K562 (cell line): ENCODE results near the gene SFMBT2. TPM values are rescaled to one million over a fixed set of nuclear protein-coding genes. Genes with fewer than 3 reads are reported as not detected.

Experiments
- ATAC-seq: fragments of 200-7000 bp; cut with Tn5 transposase; 3 replicates; pipeline ENCODE4 v1.9.1; 2020; ENCODE audit warnings: moderate library complexity
- BruUV-seq: library from RNA; stranded (reverse); fragments of 400-500 nt; replicated peaks from 2 replicates; lab custom pipeline; 2021; lab: Mats Ljungman, UMichigan
- CTCF ChIA-PET: fragments of 300-600 bp; formaldehyde crosslinking; extraction: SDS; loops from one replicate; lab custom pipeline; 2021; ENCODE audit warnings: low intra/inter-chr PET ratio; lab: Yijun Ruan, JAX
- POLR2A ChIA-PET: fragments of 300-600, 350-650 bp; sonication (Branson Sonifier 250); formaldehyde crosslinking; extraction: SDS; loops from one replicate; lab custom pipeline; 2021; ENCODE audit warnings: antibody characterized with exemption, inconsistent platforms; lab: Yijun Ruan, JAX
- DNase-seq, 4 experiments: peaks; one replicate each; pipeline versions ENCODE4 v3.0.0 to v3.0.0-alpha.2; 2011 to 2018; ENCODE audit warnings: low spot score in 3 of 4, mixed read lengths in 3 of 4; ENCODE audit errors: extremely low read depth in 1 of 4
- FAIRE-seq: peaks from 2 replicates; lab custom pipeline; 2011; peaks lifted over from hg19 to GRCh38; lab: Jason Lieb, UNC
- H2AFZ ChIP-seq: 2 replicates; pipeline ENCODE4 v1.6.0; 2011; ENCODE audit warnings: low read depth, low read length, control low read depth, inconsistent platforms
- H3K27ac ChIP-seq: fragments of 200-600 bp; 3 replicates; pipeline ENCODE4 v1.8.0; 2011; ENCODE audit warnings: low read depth, mild to moderate bottlenecking, control low read depth, inconsistent platforms, low read length, moderate library complexity, mixed read lengths; ENCODE audit errors: extremely low read depth
- H3K27me3 ChIP-seq, 2 experiments: fragments of 300-600 bp in 1 of 2; 2 replicates in 1 of 2; 3 replicates in 1 of 2; pipeline versions ENCODE4 v1.6.0 to v1.8.0; 2011; ENCODE audit warnings: inconsistent platforms in 2 of 2, low read length in 2 of 2, mild to moderate bottlenecking in 1 of 2, mixed read lengths in 1 of 2, moderate library complexity in 1 of 2; ENCODE audit not compliant: control insufficient read depth in 2 of 2, insufficient read depth in 2 of 2
- H3K36me3 ChIP-seq: fragments of 300-600 bp; 3 replicates; pipeline ENCODE4 v1.8.0; 2011; ENCODE audit warnings: mild to moderate bottlenecking, low read length, inconsistent platforms; ENCODE audit not compliant: control insufficient read depth, insufficient read depth
- H3K4me1 ChIP-seq, 2 experiments: fragments of 200-600 bp in 1 of 2; replicated peaks in 1 of 2; 2 replicates in 1 of 2; 3 replicates in 1 of 2; pipeline versions ENCODE4 v1.5.1 to v1.8.0; 2011; ENCODE audit warnings: inconsistent platforms in 2 of 2, low read length in 2 of 2, mild to moderate bottlenecking in 1 of 2, mixed read lengths in 1 of 2, moderate library complexity in 1 of 2; ENCODE audit not compliant: control insufficient read depth in 2 of 2, insufficient read depth in 2 of 2
- H3K4me2 ChIP-seq: 2 replicates; pipeline ENCODE4 v1.6.1; 2011; ENCODE audit warnings: low read length, control low read depth, inconsistent platforms, mixed read lengths; ENCODE audit not compliant: insufficient read depth
- H3K4me3 ChIP-seq: fragments of 200-600 bp; sonication (generic), shearing (Covaris generic); 2 replicates; pipeline ENCODE4 v1.5.1; 2016; ENCODE audit warnings: control low read depth, inconsistent platforms
- H3K79me2 ChIP-seq: fragments of 200-600 bp; 3 replicates; pipeline ENCODE4 v1.8.0; 2011; ENCODE audit warnings: low read length, inconsistent platforms; ENCODE audit not compliant: control insufficient read depth, insufficient read depth
- H3K9ac ChIP-seq, 2 experiments: 2 replicates each; pipeline versions ENCODE4 v1.6.0 to v1.6.1; 2011; ENCODE audit warnings: low read depth in 2 of 2, low read length in 2 of 2, control low read depth in 1 of 2, inconsistent platforms in 1 of 2, mild to moderate bottlenecking in 1 of 2, mixed read lengths in 1 of 2; ENCODE audit not compliant: insufficient read depth in 1 of 2
- H3K9me1 ChIP-seq: one replicate; pipeline ENCODE4 v1.6.0; 2011; ENCODE audit warnings: inconsistent platforms, mild to moderate bottlenecking, low read length, moderate library complexity; ENCODE audit not compliant: control insufficient read depth, insufficient read depth
- H3K9me3 ChIP-seq: replicated peaks from 2 replicates; pipeline ENCODE4 v1.5.1; 2011; ENCODE audit warnings: low read depth, low read length, inconsistent platforms; ENCODE audit not compliant: control insufficient read depth, insufficient read depth
- H4K20me1 ChIP-seq: replicated peaks from 2 replicates; pipeline ENCODE4 v1.6.1; 2011; ENCODE audit warnings: low read length, inconsistent platforms, mixed read lengths; ENCODE audit not compliant: control insufficient read depth, insufficient read depth
- ARID2 ChIP-seq: fragments of 450-650 bp; IDR thresholded peaks from 2 replicates; pipeline ENCODE4 v1.6.1; 2017; ENCODE audit warnings: antibody characterized with exemption, mild to moderate bottlenecking
- MCM5 ChIP-seq: fragments of 450-650 bp; IDR thresholded peaks from 2 replicates; pipeline ENCODE4 v1.6.1; 2016; ENCODE audit warnings: low read depth
- MGA ChIP-seq: fragments of 450-650 bp; IDR thresholded peaks from 2 replicates; pipeline ENCODE4 v1.6.1; 2016; ENCODE audit warnings: mild to moderate bottlenecking, moderate library complexity
- SRSF1 ChIP-seq: fragments of 200-400 bp; formaldehyde crosslinking; IDR thresholded peaks from 2 replicates; pipeline ENCODE4 v1.6.1; 2017; ENCODE audit warnings: mild to moderate bottlenecking, low read depth, low read length, moderate library complexity
- TBP ChIP-seq: optimal IDR thresholded peaks from 2 replicates; pipeline ENCODE3; 2011; ENCODE audit warnings: low read depth, low read length, improper control_type of control experiment
- ZNF76 ChIP-seq: fragments of 250-450 bp; sonication (Bioruptor Pico); IDR thresholded peaks from 2 replicates; pipeline ENCODE4 v1.4.0; 2020; ENCODE audit warnings: mild to moderate bottlenecking, moderate library complexity, borderline replicate concordance
- whole genome bisulfite sequencing: fragments of 100-300 bp; shearing (Covaris generic); methylation state at CpG from one replicate; pipeline ENCODE4 v1.1.6; 2016; ENCODE audit warnings: low coverage, mixed read lengths; ENCODE audit not compliant: insufficient coverage; ENCODE audit errors: missing lambda C conversion rate; 5-methylcytosine and 5-hydroxymethylcytosine counted together
- in situ Hi-C: fragments of 300-500 bp; cut with MboI; formaldehyde crosslinking; loops from 4 replicates; pipeline ENCODE4 v1.15.0; 2018; ENCODE audit warnings: inconsistent platforms, mixed read lengths
- intact Hi-C: fragments of 100-400 bp; cut with micrococcal nuclease; formaldehyde crosslinking; loops from 2 replicates; pipeline ENCODE4 v1.14.2; 2022
- polyA plus RNA-seq, 8 experiments: library from polyadenylated mRNA; depleted of rRNA in 4 of 8; stranded (reverse) in 5 of 8; unstranded in 3 of 8; fragments of >200 nt; fragmentation: Nextera tagmentation in 2 of 8; fragmentation: Illumina TruSeq in 1 of 8; extraction: Ambion mirVana in 2 of 8; extraction: Trizol in 1 of 8; gene quantifications; 2 replicates each; pipeline versions ENCODE4 v1.2.1 to v1.2.3, GENCODE V29; 2011 to 2014; ENCODE audit warnings: inconsistent platforms in 1 of 8, missing spikeins in 1 of 8
- total RNA-seq, 7 experiments: library from RNA; depleted of rRNA in 6 of 7; stranded (reverse); fragments of >200 nt in 6 of 7; fragmentation: Illumina TruSeq in 2 of 7; extraction: Trizol in 2 of 7; gene quantifications; 2 replicates each; pipeline versions ENCODE4 v1.2.1 to v1.2.3, GENCODE V29; 2011 to 2021; ENCODE audit warnings: low replicate concordance in 1 of 7
- TF ChIP-seq, protein P1 (sequence below): sonication (generic); formaldehyde crosslinking; IDR thresholded peaks from 2 replicates; pipeline ENCODE4 v1.8.0; 2022; ENCODE audit warnings: missing genetic modification reagents, mild to moderate bottlenecking, moderate library complexity, borderline replicate concordance
- TF ChIP-seq, protein P2 (sequence below): IDR thresholded peaks from 2 replicates; pipeline ENCODE4 v1.6.1; 2011; ENCODE audit warnings: borderline replicate concordance, low read depth, mild to moderate bottlenecking, moderate library complexity, low read length; ENCODE audit not compliant: insufficient read depth, poor library complexity, severe bottlenecking

The SFMBT2 gene
- total and polyA plus RNA-seq, 9 of the 15 experiments (the other 6 are each of a cell fraction or from before 2014, with no cell fraction given) = 1.2 to 13.6 (median 7.6) TPM

- Histone ChIP-seq H3K79me2 (peaks cover 24% of the 10 kb centered on the region), H3K9me3 (no peaks in the 10 kb centered on the region), H3K9me1 (no peaks in the 10 kb centered on the region), H3K27me3 (no peaks in the 10 kb centered on the region), H3K36me3 (peaks cover 78% of the 10 kb centered on the region), H3K4me1 (no peaks in the 10 kb centered on the region), H3K4me3 (no peak overlapping the region), H2AFZ (no peak overlapping the region), H3K4me2 (no peak overlapping the region), H3K27ac (no peak overlapping the region), H3K9ac (no peak overlapping the region), H4K20me1 (no peaks in the 10 kb centered on the region)
- no peak for FAIRE-seq
- CTCF ChIA-PET = no interaction called here
- POLR2A ChIA-PET = no interaction called here
- DNase-seq = no peak
- intact Hi-C loops = no loop called here
- in situ Hi-C loops = no loop called here
- no peak for ATAC-seq
- WGBS = 71% methylated on average over 6 of the region's 6 CpGs
- BruUV-seq = no TSS peak
- TF ChIP-seq, protein P1, sequence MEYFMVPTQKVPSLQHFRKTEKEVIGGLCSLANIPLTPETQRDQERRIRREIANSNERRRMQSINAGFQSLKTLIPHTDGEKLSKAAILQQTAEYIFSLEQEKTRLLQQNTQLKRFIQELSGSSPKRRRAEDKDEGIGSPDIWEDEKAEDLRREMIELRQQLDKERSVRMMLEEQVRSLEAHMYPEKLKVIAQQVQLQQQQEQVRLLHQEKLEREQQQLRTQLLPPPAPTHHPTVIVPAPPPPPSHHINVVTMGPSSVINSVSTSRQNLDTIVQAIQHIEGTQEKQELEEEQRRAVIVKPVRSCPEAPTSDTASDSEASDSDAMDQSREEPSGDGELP (CRISPR knock-in tag) = no peak
- TF ChIP-seq ZNF76 (CRISPR knock-in tag) = no peak
- no peak for TF ChIP-seq MCM5
- TF ChIP-seq MGA = no peak
- no peak for TF ChIP-seq SRSF1
- no peak for TF ChIP-seq ARID2
- TF ChIP-seq, protein P2, sequence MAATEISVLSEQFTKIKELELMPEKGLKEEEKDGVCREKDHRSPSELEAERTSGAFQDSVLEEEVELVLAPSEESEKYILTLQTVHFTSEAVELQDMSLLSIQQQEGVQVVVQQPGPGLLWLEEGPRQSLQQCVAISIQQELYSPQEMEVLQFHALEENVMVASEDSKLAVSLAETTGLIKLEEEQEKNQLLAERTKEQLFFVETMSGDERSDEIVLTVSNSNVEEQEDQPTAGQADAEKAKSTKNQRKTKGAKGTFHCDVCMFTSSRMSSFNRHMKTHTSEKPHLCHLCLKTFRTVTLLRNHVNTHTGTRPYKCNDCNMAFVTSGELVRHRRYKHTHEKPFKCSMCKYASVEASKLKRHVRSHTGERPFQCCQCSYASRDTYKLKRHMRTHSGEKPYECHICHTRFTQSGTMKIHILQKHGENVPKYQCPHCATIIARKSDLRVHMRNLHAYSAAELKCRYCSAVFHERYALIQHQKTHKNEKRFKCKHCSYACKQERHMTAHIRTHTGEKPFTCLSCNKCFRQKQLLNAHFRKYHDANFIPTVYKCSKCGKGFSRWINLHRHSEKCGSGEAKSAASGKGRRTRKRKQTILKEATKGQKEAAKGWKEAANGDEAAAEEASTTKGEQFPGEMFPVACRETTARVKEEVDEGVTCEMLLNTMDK = no peak
- no peak for TF ChIP-seq TBP
These were observed 47.1 kb downstream of the SFMBT2 start for GRCh38 chr10:7363700-7364099.
